ENCODE data around the gene MYRFL.

DNA sequence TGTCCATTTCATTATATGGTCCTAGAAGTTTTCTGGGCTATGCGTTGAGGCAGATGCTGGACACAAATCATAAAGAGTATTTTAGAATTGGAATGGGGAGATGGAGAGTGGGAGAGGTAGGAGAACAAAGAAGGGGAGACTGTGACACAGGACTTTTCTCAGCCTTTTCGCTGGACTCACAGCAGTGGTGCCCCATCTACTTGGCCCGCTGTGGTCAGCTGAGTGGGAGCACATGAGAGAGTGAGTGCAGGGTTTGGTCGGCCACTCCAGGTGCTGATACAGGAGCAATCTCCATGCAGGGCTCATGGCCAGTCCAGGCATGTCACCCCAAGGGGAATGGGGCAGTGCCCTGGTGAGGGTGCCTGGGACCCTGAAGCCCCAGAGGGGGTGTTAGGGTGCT lies 109.0 kb downstream of the MYRFL start:
- TF ChIP-seq POLR2A (IDR thresholded peaks at IDR 0.05; ENCODE audit: low read depth, low read length) (no peak), POLR2AphosphoS5 (IDR thresholded peaks at IDR 0.05; ENCODE audit: low read depth, low read length) (no peak), SPI1 (IDR thresholded peaks at IDR 0.05; ENCODE audit: low read depth, low read length) (no peak), TAF1 (IDR thresholded peaks at IDR 0.05; ENCODE audit: low read depth, low read length) (no peak), POU2F2 (IDR thresholded peaks at IDR 0.05; ENCODE audit: low read depth, low read length) (no peak), PAX5 (IDR thresholded peaks at IDR 0.05; ENCODE audit: insufficient read depth, low read length, severe bottlenecking) (no peak)

All from GM12891 (cell line).